Pancreas (tissue), 10 donors: ENCODE measurements around the gene MALRD1. TPM values are rescaled to one million over a fixed set of nuclear protein-coding genes. Genes with fewer than 3 reads are reported as not detected.

Experiments
- ATAC-seq, 4 donors: fragments of 200-7000 bp; cut with Tn5 transposase; one replicate each; pipeline versions ENCODE4 v1.8.0 to v1.9.1; 2020; ENCODE audit warnings: mild to moderate bottlenecking in 4 of 4, moderate library complexity in 4 of 4
- DNase-seq, 6 donors: peaks; one replicate each; pipeline ENCODE4 v3.0.0-alpha.2; 2020
- FAIRE-seq: peaks from 2 replicates; lab custom pipeline; 2012; peaks lifted over from hg19 to GRCh38; lab: Jason Lieb, UNC
- H3K27ac ChIP-seq, 4 donors: fragments of 200-600 bp; sonication (generic); 1 replicate in 3 of 4; 2 replicates in 1 of 4; pipeline versions ENCODE4 v1.5.0 to v1.8.0; 2020
- H3K27me3 ChIP-seq, 4 donors: fragments of 200-600 bp; one replicate each; pipeline ENCODE4 v1.8.0; 2021
- H3K36me3 ChIP-seq, 3 donors: fragments of 200-600 bp; sonication (generic) in 1 of 3; one replicate each; pipeline versions ENCODE4 v1.5.0 to v1.8.0; 2020 to 2021
- H3K4me1 ChIP-seq, 3 donors: fragments of 200-600 bp; one replicate each; pipeline ENCODE4 v1.8.0; 2021
- H3K4me3 ChIP-seq, 4 donors: fragments of 200-600 bp; sonication (generic) in 2 of 4; one replicate each; pipeline versions ENCODE4 v1.5.0 to v1.8.0; 2020 to 2021
- H3K9me3 ChIP-seq, 4 donors: fragments of 200-600 bp; one replicate each; pipeline ENCODE4 v1.8.0; 2021
- WGBS, 2 donors: extraction: QIAGEN DNeasy Blood & Tissue Kit; methylation state at CpG; one replicate each; pipeline ENCODE4 v1.1.7; 2013; 5-methylcytosine and 5-hydroxymethylcytosine counted together
- intact Hi-C, 3 donors: fragments of 100-400 bp; cut with DNase I; formaldehyde crosslinking; loops; one replicate each; pipeline versions ENCODE4 v1.11.1 to v1.14.2; 2022
- polyA plus RNA-seq, 2 donors: library from polyadenylated mRNA; stranded (reverse); fragments of 200-250 nt; gene quantifications; one replicate each; pipeline ENCODE4 v1.2.3, GENCODE V29; 2013
- total RNA-seq, 6 donors: library from RNA; stranded (reverse); fragmentation: NEBNext Ultra II Directional in 4 of 6; extraction: Animal tissue kit (Norgen Biotek cat#: 25700) in 4 of 6; gene quantifications; one replicate each; pipeline versions ENCODE4 v1.2.1 to v1.2.4, GENCODE V29; 2021 to 2023
- TF ChIP-seq, protein P1 (sequence below), 4 donors: fragments of 200-600 bp; sonication (generic) in 3 of 4; IDR thresholded peaks; one replicate each; pipeline versions ENCODE4 v1.5.0 to v1.8.0; 2021; ENCODE audit warnings: antibody characterized with exemption in 4 of 4
- donor health status: healthy with polysubstance abuse.
- donor health status: DM: no; HTN: no; CAD: no; lungs with moderate emphysema.
- donor health status: DM: no; HTN: no; CAD: no.
- donor health status: control.
- donor health status: control.
- donor health status: Bipolar disorder and iron deficiency.
- donor health status: DM: yes; HTN: yes; CAD: no.
- donor health status: DM: no; HTN: no; CAD: no.
- donor health status: DM: no; HTN: no; CAD: no.
- donor health status: DM: yes; HTN: yes; CAD: no.

The MALRD1 gene
- total and polyA plus RNA-seq, 8 donors = 0.13 to 0.87 (median 0.31) TPM; not detected in 5

DNA sequence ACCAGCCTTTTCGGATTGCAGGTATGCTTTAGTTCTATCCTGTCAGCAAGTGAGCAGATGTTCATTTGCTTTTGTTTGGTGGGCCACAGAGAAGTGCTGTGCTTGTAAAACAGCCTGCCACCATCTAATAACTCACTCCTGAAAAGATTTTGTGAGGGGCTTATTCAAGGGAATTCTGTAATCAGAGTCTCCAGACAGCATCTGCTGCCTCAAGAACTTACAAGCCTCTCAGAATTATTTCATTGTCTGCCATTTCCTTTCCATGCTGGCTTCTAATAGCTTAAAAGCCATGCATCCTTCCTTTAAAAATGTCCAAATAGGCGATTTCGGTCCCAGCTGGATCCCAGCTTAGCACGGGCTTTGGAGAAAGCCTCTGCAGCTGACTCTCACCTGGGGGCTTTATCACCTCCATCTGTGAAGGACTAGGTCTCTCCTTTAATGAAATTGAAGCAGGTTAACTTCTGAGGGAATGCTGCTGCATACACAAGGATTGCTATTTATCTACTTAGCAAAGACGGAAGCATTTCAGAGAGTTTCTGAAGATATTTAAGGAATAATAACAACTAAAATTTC, 48.0 kb downstream of the MALRD1 start:
- TF ChIP-seq, protein P1, sequence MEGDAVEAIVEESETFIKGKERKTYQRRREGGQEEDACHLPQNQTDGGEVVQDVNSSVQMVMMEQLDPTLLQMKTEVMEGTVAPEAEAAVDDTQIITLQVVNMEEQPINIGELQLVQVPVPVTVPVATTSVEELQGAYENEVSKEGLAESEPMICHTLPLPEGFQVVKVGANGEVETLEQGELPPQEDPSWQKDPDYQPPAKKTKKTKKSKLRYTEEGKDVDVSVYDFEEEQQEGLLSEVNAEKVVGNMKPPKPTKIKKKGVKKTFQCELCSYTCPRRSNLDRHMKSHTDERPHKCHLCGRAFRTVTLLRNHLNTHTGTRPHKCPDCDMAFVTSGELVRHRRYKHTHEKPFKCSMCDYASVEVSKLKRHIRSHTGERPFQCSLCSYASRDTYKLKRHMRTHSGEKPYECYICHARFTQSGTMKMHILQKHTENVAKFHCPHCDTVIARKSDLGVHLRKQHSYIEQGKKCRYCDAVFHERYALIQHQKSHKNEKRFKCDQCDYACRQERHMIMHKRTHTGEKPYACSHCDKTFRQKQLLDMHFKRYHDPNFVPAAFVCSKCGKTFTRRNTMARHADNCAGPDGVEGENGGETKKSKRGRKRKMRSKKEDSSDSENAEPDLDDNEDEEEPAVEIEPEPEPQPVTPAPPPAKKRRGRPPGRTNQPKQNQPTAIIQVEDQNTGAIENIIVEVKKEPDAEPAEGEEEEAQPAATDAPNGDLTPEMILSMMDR (IDR thresholded peaks at IDR 0.05) = no peak
- WGBS, 2 donors = 49 to 59% methylated on average over 5 of the region's 5 CpGs
- H3K27ac ChIP-seq = no peak overlapping the region

DNA sequence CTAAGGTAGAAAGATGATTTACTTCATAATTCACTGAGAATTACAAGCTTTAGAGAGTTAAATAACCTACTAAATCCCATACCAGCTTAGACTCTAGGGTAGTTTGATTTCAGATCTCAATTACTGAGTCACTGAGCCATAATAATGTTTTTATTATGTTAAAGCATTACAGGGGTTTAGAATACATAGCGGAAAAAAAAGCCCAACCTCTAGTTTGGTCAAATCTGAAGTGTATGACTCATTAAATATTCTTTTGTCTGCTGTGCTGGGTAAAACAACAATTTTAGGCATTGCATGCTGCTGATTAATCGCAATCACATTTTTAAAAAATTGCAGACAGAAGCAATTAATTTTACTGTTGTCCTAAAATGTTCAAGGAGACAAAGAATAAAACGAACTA, 48.5 kb downstream of the MALRD1 start:
- Histone ChIP-seq H3K9me3 (no peaks in the 10 kb centered on the region), H3K4me3 (no peak overlapping the region), H3K36me3 (no peaks in the 10 kb centered on the region), H3K27ac (no peak overlapping the region), H3K27me3 (no peaks in the 10 kb centered on the region), H3K4me1 (no peaks in the 10 kb centered on the region)
- 49 to 62% methylated on average over 3 of the region's 3 CpGs for WGBS, 2 donors
- intact Hi-C loops = no loop called here
- TF ChIP-seq, protein P1 (IDR thresholded peaks at IDR 0.05) = no peak
- no peak for DNase-seq
- no peak for ATAC-seq
- no peak for FAIRE-seq

More for the DNA sequence above, 48.0 kb downstream of the MALRD1 start:
- Histone ChIP-seq H3K27me3 (no peaks in the 10 kb centered on the region), H3K9me3 (no peaks in the 10 kb centered on the region), H3K4me3 (no peak overlapping the region), H3K4me1 (no peaks in the 10 kb centered on the region), H3K36me3 (no peaks in the 10 kb centered on the region)
- intact Hi-C loops = no loop called here
- ATAC-seq = no peak
- no peak for FAIRE-seq
- DNase-seq = no peak

DNA sequence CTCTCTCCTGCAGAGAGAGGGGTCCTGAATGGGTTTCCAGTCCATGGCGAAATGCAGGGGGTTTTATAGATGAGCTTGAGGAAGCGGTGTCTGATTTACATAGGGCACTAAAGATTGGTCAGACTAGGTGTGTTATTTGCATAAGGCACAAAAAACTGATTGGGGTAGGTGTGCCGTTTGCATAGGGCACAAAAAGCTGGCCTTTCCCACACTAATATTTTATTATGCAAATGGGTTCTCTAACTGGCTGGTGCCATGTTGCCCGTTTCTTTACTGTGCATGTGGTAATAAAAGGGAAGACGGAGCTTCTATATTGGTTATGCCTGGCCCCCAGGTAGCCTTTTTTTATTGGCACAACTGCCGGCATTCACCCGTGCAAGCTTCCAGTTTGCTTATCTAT, 50.2 kb downstream of the MALRD1 start:
- Histone ChIP-seq H3K9me3 (no peaks in the 10 kb centered on the region), H3K36me3 (no peaks in the 10 kb centered on the region), H3K27me3 (no peaks in the 10 kb centered on the region), H3K4me1 (no peaks in the 10 kb centered on the region), H3K4me3 (no peak overlapping the region), H3K27ac (no peak overlapping the region)
- no peak for ATAC-seq
- TF ChIP-seq, protein P1 (IDR thresholded peaks at IDR 0.05) = no peak
- DNase-seq = no peak
- intact Hi-C loops = no loop called here
- 55 to 62% methylated on average over 7 of the region's 7 CpGs for WGBS, 2 donors
- FAIRE-seq = no peak

DNA sequence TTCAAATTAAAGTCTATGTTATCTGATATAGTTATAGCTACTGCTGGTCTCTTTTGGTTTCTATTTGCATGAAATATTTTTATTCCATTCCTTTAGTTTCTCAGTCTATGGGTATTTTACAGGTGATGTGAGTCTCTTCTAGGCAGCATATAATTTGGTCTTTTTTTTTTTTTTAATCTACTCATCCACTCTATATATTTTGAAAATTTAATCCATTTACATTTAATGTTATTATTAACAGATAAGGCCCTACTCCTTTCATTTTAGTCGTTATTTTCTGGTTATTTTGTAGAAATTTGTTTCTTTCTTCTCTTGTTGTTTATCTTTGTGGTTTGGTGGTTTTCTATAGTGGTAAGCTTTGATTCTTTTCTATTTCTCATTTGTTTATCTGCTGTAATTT, 58.8 kb downstream of the MALRD1 start:
- H3K36me3 ChIP-seq = no peaks in the 10 kb centered on the region
- no peaks in the 10 kb centered on the region for H3K4me1 ChIP-seq
- FAIRE-seq (no peak), DNase-seq (no peak), ATAC-seq (no peak)
- intact Hi-C loops = no loop called here
- no peaks in the 10 kb centered on the region for H3K27me3 ChIP-seq
- TF ChIP-seq, protein P1 (IDR thresholded peaks at IDR 0.05) = no peak
- no peak overlapping the region for H3K27ac ChIP-seq
- no peaks in the 10 kb centered on the region for H3K9me3 ChIP-seq
- 23 to 24% methylated on average over 1 of the region's 1 CpG for WGBS, 2 donors
- no peak overlapping the region for H3K4me3 ChIP-seq

DNA sequence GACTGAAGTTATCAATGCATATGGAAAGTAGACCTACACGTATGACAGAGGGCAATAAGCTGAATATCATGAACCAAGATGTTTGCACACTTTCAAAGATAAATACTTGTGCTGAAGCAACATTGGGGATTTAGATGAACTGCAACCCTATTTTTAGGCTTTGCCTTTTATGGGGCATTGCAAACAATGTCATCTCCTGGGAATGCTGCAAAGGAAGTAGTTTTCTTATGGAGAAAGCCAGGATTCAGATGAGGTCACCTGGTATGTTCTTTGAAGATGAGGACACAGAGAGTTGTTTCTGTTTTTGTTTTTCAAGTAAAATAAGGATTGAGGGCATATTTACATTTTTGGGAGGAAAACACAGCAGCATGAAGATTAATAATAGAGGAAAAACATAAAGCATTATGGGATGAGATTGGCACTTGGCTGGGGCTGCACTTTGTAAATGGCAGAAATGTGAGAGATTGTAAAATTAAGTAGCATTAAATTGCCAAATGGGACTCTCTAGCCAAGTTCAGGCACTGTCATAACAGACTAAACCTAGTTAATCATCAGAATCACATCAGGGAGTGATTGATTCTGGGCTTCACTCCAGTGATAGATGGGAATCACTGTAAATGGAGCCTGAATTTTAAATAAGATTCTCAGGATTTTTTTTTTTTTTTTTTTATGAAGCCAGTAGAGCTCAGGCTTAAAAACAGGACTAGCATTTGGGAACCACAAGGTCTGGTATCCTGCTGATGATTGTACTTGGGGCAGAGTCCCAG, 63.1 kb downstream of the MALRD1 start:
- Histone ChIP-seq H3K27ac (no peak overlapping the region), H3K4me3 (no peak overlapping the region), H3K4me1 (no peaks in the 10 kb centered on the region), H3K36me3 (no peaks in the 10 kb centered on the region), H3K27me3 (no peaks in the 10 kb centered on the region), H3K9me3 (no peaks in the 10 kb centered on the region)
- FAIRE-seq = no peak
- no peak for ATAC-seq
- no peak for DNase-seq
- 38 to 47% methylated on average over 1 of the region's 1 CpG for WGBS, 2 donors
- intact Hi-C loops = no loop called here
- TF ChIP-seq, protein P1 (IDR thresholded peaks at IDR 0.05) = no peak
